ENCODE measurements around the gene MTRF1.
"Not testable (repeated sequence)": the region's sequence is repeated elsewhere in the genome, so short reads cannot be mapped to it uniquely, and the experiment has no call there.

MTRF1 gene

GRCh38 chr13:41295973-41296372 lies 32.6 kb upstream of the MTRF1 start:
- no peak for TF ChIP-seq ZNF274 (IDR thresholded peaks at IDR 0.05; ENCODE audit: low read depth, low read length)
- H3K4me3 ChIP-seq (ENCODE audit: low read length): no peak overlapping the region

DNA sequence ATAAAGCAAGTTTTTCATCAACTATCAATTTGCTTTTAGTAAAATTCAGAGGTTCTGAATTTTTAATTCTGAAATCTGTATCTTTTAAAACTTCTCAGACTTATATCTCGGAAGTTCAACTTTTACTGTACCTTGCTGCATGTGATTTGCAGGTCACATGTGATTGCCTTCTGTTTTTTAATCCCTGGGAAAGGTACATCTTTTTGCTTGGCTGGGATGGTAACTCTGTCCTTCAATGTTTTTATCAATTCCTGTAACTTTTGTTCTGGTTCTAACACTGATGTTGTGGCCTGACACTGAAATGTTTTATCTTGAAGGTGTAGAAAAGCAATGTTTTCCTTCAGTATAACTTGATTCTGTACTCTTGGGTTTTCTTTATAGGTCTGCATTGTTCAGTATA lies 31.5 kb upstream of the MTRF1 start:
- no peak overlapping the region for H3K4me3 ChIP-seq (ENCODE audit: low read length)
- no peak for TF ChIP-seq ZNF274 (IDR thresholded peaks at IDR 0.05; ENCODE audit: low read depth, low read length)

- no peak overlapping the region for H3K4me3 ChIP-seq (ENCODE audit: low read length)
- TF ChIP-seq ZNF274 (IDR thresholded peaks at IDR 0.05; ENCODE audit: low read depth, low read length): no peak
These were observed 29.9 kb upstream of the MTRF1 start for GRCh38 chr13:41293272-41293671.

- no peak overlapping the region for H3K4me3 ChIP-seq (ENCODE audit: low read length)
- TF ChIP-seq ZNF274 (IDR thresholded peaks at IDR 0.05; ENCODE audit: low read depth, low read length): no peak
These were observed 27.9 kb upstream of the MTRF1 start for GRCh38 chr13:41291246-41291645.

DNA sequence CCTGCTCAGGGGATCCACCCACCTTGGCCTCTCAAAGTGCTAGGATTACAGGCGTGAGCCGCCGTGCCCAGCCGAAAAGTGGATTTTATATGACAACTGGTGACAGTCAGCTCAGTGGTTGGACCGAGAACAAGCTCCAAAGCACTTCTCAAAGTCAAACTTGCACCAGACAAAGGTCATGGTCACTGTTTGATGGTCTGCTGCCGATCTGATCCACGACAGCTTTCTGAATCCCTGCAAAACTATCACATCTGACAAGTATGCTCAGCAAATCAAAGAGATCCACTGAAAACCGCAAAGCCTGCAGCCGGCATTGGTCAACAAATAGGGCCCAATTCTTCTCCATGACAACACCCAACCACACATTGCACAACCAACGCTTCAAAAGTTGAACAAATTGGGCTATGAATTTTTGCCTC lies 26.1 kb upstream of the MTRF1 start:
- H3K4me3 ChIP-seq (ENCODE audit: low read length): no peak overlapping the region
- TF ChIP-seq ZNF274 (IDR thresholded peaks at IDR 0.05; ENCODE audit: low read depth, low read length): no peak

- no peak overlapping the region for H3K4me3 ChIP-seq (ENCODE audit: low read length)
- no peak for TF ChIP-seq ZNF274 (IDR thresholded peaks at IDR 0.05; ENCODE audit: low read depth, low read length)
These were observed 23.0 kb upstream of the MTRF1 start for GRCh38 chr13:41286370-41286769.

GRCh38 chr13:41284512-41285288 lies 21.3 kb upstream of the MTRF1 start:
- no peak for TF ChIP-seq ZNF274 (IDR thresholded peaks at IDR 0.05; ENCODE audit: low read depth, low read length)
- no peak overlapping the region for H3K4me3 ChIP-seq (ENCODE audit: low read length)

DNA sequence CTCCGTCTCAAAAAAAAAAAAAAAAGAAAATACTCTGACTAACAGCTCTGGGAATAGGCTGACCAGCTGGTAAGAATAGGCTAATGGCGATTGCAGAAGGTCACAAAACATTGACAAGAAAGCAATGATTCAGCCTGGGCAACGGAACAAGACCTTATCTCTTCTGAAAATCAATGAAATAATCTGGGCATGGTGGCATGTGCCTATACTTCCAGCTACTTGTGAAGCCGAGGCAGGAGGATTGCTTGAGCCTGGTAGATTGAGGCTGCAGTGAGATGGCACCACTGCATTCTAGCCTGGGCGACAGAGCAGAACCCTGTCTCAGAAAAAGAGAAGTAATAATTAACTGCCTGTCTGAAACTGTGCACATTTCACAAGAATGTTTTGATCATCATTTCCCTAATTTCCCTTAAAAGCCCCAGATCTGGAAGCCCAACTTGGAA lies 18.8 kb upstream of the MTRF1 start:
- TF ChIP-seq ZNF274 (IDR thresholded peaks at IDR 0.05; ENCODE audit: low read depth, low read length): no peak
- no peak overlapping the region for H3K4me3 ChIP-seq (ENCODE audit: low read length)

DNA sequence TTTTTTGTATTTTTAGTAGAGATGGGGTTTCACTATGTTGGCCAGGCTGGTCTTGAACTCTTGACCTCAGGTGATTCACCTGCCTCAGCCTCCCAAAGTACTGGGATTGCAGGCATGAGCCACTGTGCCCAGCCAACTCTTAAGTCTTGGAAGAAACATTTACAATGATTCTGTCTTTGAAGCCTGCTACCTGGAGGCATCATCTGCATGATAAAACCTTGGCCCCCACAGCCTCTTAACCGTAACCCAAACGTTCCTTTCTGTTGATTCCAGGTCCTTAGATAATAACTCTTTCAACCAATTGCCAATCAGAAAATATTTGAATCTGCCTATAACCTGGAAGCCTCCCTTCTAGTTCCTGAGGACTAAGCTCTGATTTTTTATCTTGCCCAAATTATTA lies 15.8 kb upstream of the MTRF1 start:
- H3K4me3 ChIP-seq (ENCODE audit: low read length): not testable (repeated sequence)

GRCh38 chr13:41276824-41277223 lies 13.4 kb upstream of the MTRF1 start:
- H3K4me3 ChIP-seq (ENCODE audit: low read length): no peak overlapping the region
- no peak for TF ChIP-seq ZNF274 (IDR thresholded peaks at IDR 0.05; ENCODE audit: low read depth, low read length)

DNA sequence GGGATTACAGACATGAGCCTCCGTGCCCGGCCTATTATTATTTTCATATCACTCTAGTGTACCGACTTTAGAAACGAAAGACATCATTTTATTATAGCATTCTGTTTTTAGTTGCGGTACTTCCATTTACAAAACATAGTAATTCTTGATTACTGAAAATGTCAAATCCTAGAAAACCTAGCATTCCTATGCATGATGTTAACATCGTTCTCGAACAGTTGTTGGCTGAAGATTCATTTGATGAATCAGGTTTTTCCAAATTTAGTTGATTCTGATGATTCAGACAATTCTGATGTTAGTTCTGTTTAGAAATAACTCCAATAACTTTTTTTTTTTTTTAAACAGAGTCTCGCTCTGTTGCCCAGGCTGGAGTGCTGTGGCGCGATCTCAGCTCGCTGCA lies 11.5 kb upstream of the MTRF1 start:
- TF ChIP-seq ZNF274 (IDR thresholded peaks at IDR 0.05; ENCODE audit: low read depth, low read length): no peak
- no peak overlapping the region for H3K4me3 ChIP-seq (ENCODE audit: low read length)

DNA sequence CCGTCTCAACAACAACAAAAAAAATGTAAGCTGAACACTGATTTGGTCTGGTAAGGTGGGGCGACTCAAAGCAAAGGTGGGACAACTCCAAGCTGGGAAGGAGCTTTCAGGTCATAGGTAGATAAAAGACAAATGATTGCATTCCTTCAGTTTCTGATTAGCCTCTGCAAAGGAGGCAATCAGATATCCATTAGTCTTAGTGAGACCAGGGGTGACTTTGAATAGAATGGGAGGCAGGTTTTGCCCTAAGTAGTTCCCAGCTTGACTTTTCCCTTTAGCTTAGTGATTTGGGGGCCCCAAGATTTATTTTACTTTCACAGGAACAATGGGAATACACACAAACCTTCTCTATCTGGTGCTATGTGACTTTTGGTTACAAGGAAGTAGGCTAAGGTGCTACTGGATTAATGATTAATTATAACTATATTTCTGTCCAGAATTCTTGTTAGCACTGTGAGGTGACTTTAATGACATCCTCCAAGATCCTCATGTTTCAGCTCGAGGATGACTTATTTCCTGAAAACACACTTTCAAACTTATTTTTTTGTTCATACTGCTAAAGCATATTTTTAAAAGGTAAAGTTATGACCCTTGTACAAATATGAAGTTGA lies 10.6 kb upstream of the MTRF1 start:
- TF ChIP-seq ZNF274 (IDR thresholded peaks at IDR 0.05; ENCODE audit: low read depth, low read length): no peak
- no peak overlapping the region for H3K4me3 ChIP-seq (ENCODE audit: low read length)

GRCh38 chr13:41271456-41272285 lies 8.3 kb upstream of the MTRF1 start:
- peak overlapping the region; percentile 26; the same call in 1 of the 2 replicates for H3K4me3 ChIP-seq (ENCODE audit: low read length)
- no peak for TF ChIP-seq ZNF274 (IDR thresholded peaks at IDR 0.05; ENCODE audit: low read depth, low read length)

DNA sequence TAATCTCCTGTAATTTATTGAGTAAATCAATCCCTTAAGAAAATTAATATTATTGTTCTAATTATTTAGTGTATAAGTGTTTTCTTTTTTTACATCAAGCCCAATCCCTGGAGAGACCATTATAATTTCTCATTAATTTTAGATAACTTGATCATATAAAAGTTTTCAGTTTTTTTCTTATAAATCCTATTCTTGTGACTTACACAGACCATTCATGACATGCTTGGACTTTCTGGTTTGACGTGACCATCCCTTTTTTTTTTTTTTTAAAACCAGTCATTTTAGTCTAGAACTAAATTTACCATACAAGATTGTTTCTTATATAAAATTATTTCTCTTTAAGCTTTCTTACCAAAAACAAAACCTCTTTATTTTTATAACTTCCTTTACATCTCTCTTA lies 5.4 kb upstream of the MTRF1 start:
- no peak for TF ChIP-seq ZNF274 (IDR thresholded peaks at IDR 0.05; ENCODE audit: low read depth, low read length)
- H3K4me3 ChIP-seq (ENCODE audit: low read length): no peak overlapping the region

DNA sequence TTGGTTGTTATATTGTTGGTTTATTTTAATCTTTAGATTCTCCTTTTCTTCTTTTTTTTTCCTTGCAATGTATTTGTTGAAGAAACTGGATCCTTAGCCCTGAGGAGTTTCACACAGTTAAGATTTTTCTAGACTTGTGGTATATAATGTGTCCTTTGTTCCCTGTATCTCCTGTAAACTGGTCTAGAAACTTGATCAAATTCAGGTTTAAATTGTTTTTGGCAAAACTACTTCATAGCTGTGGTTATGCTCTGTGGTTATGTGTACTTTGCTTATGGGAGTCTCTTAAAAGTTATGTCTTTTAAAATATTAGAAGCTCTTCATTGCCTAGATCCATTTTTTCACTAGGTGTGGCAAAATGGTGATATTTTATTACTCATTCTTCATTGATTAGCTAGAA lies 3.7 kb upstream of the MTRF1 start:
- no peak for TF ChIP-seq ZNF274 (IDR thresholded peaks at IDR 0.05; ENCODE audit: low read depth, low read length)
- H3K4me3 ChIP-seq (ENCODE audit: low read length): no peak overlapping the region
